NCI-H2107 (cell line): ENCODE results near the gene MSLN.

ENCODE experiments used
- DNase-seq: peaks from one replicate; lab custom pipeline; 2025; lab: John Stamatoyannopoulos, UW

The MSLN gene

GRCh38 chr16:723695-724094 lies 36.8 kb upstream of the MSLN start:
- DNase-seq = no peak

- DNase-seq = no peak
These were observed 36.1 kb upstream of the MSLN start for GRCh38 chr16:724188-725040.

GRCh38 chr16:725041-725376 lies 35.5 kb upstream of the MSLN start:
- no peak for DNase-seq

GRCh38 chr16:725463-726187 lies 34.9 kb upstream of the MSLN start:
- no peak for DNase-seq

- DNase-seq = no peak
These were observed 34.4 kb upstream of the MSLN start for GRCh38 chr16:726188-726437.

GRCh38 chr16:726438-727290 lies 33.9 kb upstream of the MSLN start, which contains the start of the genes CCDC78 and HAGHL:
TSS of gene CCDC78 (minus strand) at chr16:726443. CDS start at chr16:726367, 76 bp downstream.
TSS of gene HAGHL (plus strand) at chr16:727106. CDS start at chr16:727510, 404 bp downstream.
- no peak for DNase-seq

- no peak for DNase-seq
These were observed 33.1 kb upstream of the MSLN start for GRCh38 chr16:727291-727977.

GRCh38 chr16:728131-728889 lies 32.2 kb upstream of the MSLN start:
- no peak for DNase-seq

GRCh38 chr16:728890-729744 lies 31.4 kb upstream of the MSLN start:
- no peak for DNase-seq

GRCh38 chr16:729768-730665 lies 30.5 kb upstream of the MSLN start:
- no peak for DNase-seq

- DNase-seq = no peak
These were observed 29.6 kb upstream of the MSLN start for GRCh38 chr16:730666-731509.

- no peak for DNase-seq
These were observed 28.2 kb upstream of the MSLN start for GRCh38 chr16:732332-732731.

- DNase-seq = no peak
These were observed 27.6 kb upstream of the MSLN start for GRCh38 chr16:732936-733335.

GRCh38 chr16:733382-734207 lies 26.9 kb upstream of the MSLN start:
- no peak for DNase-seq

GRCh38 chr16:734208-734980 lies 26.1 kb upstream of the MSLN start:
- no peak for DNase-seq

- DNase-seq = no peak
These were observed 25.3 kb upstream of the MSLN start for GRCh38 chr16:734981-735881.
